Pancreas (tissue), 10 donors: Measurements from ENCODE around the gene CCL22. TPM values are rescaled to one million over a fixed set of nuclear protein-coding genes. Genes with fewer than 3 reads are reported as not detected.

ENCODE experiments used
- ATAC-seq, 4 donors: fragments of 200-7000 bp; cut with Tn5 transposase; one replicate each; pipeline versions ENCODE4 v1.8.0 to v1.9.1; 2020; ENCODE audit warnings: mild to moderate bottlenecking in 4 of 4, moderate library complexity in 4 of 4
- DNase-seq, 6 donors: peaks; one replicate each; pipeline ENCODE4 v3.0.0-alpha.2; 2020
- FAIRE-seq: peaks from 2 replicates; lab custom pipeline; 2012; peaks lifted over from hg19 to GRCh38; lab: Jason Lieb, UNC
- H3K27ac ChIP-seq, 4 donors: fragments of 200-600 bp; sonication (generic); 1 replicate in 3 of 4; 2 replicates in 1 of 4; pipeline versions ENCODE4 v1.5.0 to v1.8.0; 2020
- H3K27me3 ChIP-seq, 4 donors: fragments of 200-600 bp; one replicate each; pipeline ENCODE4 v1.8.0; 2021
- H3K36me3 ChIP-seq, 3 donors: fragments of 200-600 bp; sonication (generic) in 1 of 3; one replicate each; pipeline versions ENCODE4 v1.5.0 to v1.8.0; 2020 to 2021
- H3K4me1 ChIP-seq, 3 donors: fragments of 200-600 bp; one replicate each; pipeline ENCODE4 v1.8.0; 2021
- H3K4me3 ChIP-seq, 4 donors: fragments of 200-600 bp; sonication (generic) in 2 of 4; one replicate each; pipeline versions ENCODE4 v1.5.0 to v1.8.0; 2020 to 2021
- H3K9me3 ChIP-seq, 4 donors: fragments of 200-600 bp; one replicate each; pipeline ENCODE4 v1.8.0; 2021
- CTCF ChIP-seq, 4 donors: fragments of 200-600 bp; sonication (generic) in 3 of 4; IDR thresholded peaks; one replicate each; pipeline versions ENCODE4 v1.5.0 to v1.8.0; 2021; ENCODE audit warnings: antibody characterized with exemption in 4 of 4
- WGBS, 2 donors: extraction: QIAGEN DNeasy Blood & Tissue Kit; methylation state at CpG; one replicate each; pipeline ENCODE4 v1.1.7; 2013; 5-methylcytosine and 5-hydroxymethylcytosine counted together
- intact Hi-C, 3 donors: fragments of 100-400 bp; cut with DNase I; formaldehyde crosslinking; loops; one replicate each; pipeline versions ENCODE4 v1.11.1 to v1.14.2; 2022
- polyA plus RNA-seq, 2 donors: library from polyadenylated mRNA; stranded (reverse); fragments of 200-250 nt; gene quantifications; one replicate each; pipeline ENCODE4 v1.2.3, GENCODE V29; 2013
- total RNA-seq, 6 donors: library from RNA; stranded (reverse); fragmentation: NEBNext Ultra II Directional in 4 of 6; extraction: Animal tissue kit (Norgen Biotek cat#: 25700) in 4 of 6; gene quantifications; one replicate each; pipeline versions ENCODE4 v1.2.1 to v1.2.4, GENCODE V29; 2021 to 2023
- donor health status: healthy with polysubstance abuse.
- donor health status: DM: no; HTN: no; CAD: no; lungs with moderate emphysema.
- donor health status: DM: no; HTN: no; CAD: no.
- donor health status: control.
- donor health status: control.
- donor health status: Bipolar disorder and iron deficiency.
- donor health status: DM: yes; HTN: yes; CAD: no.
- donor health status: DM: no; HTN: no; CAD: no.
- donor health status: DM: no; HTN: no; CAD: no.
- donor health status: DM: yes; HTN: yes; CAD: no.

The CCL22 gene
- total and polyA plus RNA-seq, 8 donors: 0.05 to 0.85 (median 0.12) TPM; not detected in 4

DNA sequence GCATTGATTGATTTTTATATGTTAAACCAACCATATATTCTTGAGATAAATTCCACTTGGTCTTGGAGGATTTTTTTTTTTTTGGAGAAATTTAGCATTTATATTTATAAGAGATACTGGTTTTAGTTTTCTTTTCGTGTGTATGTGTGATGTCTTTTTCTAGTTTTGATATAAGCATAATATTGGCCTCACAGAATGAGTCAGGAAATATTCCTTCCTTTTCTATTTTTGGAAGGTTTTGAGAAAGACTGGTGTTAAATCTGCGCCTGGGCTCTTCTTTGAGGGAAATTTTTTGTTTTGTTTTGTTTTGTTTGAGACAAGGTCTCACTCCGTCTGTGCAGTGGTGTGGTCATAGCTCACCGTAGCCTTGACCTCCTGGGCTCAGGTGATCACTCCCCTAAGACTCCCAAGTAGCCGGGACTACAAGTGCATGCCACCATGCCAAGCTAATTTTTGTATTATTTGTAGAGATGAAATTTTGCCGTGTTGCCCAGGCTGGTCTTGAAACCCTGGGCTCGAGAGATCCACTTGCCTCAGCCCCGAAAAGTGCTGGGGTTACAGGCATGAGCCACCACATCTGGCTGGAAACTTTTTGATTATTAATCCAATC lies 28.8 kb upstream of the CCL22 start:
- Histone ChIP-seq H3K27me3 (no peaks in the 10 kb centered on the region), H3K4me3 (no peak overlapping the region), H3K9me3 (no peaks in the 10 kb centered on the region), H3K27ac (no peak overlapping the region), H3K4me1 (no peaks in the 10 kb centered on the region), H3K36me3 (no peaks in the 10 kb centered on the region)
- 68 to 72% methylated on average over 8 of the region's 8 CpGs for WGBS, 2 donors
- intact Hi-C loops: no loop called here
- DNase-seq (no peak), ATAC-seq (no peak), FAIRE-seq (no peak)
- TF ChIP-seq CTCF (IDR thresholded peaks at IDR 0.05): no peak

DNA sequence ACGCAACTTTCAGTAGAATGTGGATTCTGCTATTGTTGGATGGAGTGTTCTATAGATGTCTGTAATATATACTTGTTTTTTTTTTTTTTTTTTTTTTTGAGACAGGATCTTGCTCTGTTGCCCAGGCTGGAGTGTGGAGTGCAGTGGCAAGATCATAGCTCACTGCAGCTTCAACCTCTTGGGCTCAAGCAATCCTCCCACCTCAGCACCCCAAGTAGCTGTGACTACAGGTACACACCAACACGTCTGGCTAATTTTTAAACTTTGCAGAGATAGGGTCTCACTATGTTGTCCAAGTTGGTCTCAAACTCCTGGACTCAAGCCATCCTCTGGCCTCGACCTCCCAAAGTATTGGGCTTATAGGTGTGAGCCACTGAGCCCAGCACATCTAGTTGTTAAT lies 27.2 kb upstream of the CCL22 start:
- DNase-seq: no peak
- H3K36me3 ChIP-seq: no peaks in the 10 kb centered on the region
- H3K4me3 ChIP-seq: no peak overlapping the region
- no peak for ATAC-seq
- H3K27me3 ChIP-seq: no peaks in the 10 kb centered on the region
- no peak overlapping the region for H3K27ac ChIP-seq
- intact Hi-C loops: no loop called here
- WGBS, 2 donors: 81 to 87% methylated on average over 3 of the region's 3 CpGs
- no peak for TF ChIP-seq CTCF (IDR thresholded peaks at IDR 0.05)
- no peaks in the 10 kb centered on the region for H3K9me3 ChIP-seq
- H3K4me1 ChIP-seq: no peaks in the 10 kb centered on the region
- FAIRE-seq: no peak

- FAIRE-seq: no peak
- 88 to 93% methylated on average over 1 of the region's 1 CpG for WGBS, 2 donors
- no peak for TF ChIP-seq CTCF (IDR thresholded peaks at IDR 0.05)
- Histone ChIP-seq H3K9me3 (no peaks in the 10 kb centered on the region), H3K27me3 (no peaks in the 10 kb centered on the region), H3K4me3 (no peak overlapping the region), H3K27ac (no peak overlapping the region), H3K4me1 (no peaks in the 10 kb centered on the region), H3K36me3 (no peaks in the 10 kb centered on the region)
- ATAC-seq: no peak
- no peak for DNase-seq
- intact Hi-C loops: no loop called here
These were observed 25.2 kb upstream of the CCL22 start for GRCh38 chr16:57333402-57333801.

DNA sequence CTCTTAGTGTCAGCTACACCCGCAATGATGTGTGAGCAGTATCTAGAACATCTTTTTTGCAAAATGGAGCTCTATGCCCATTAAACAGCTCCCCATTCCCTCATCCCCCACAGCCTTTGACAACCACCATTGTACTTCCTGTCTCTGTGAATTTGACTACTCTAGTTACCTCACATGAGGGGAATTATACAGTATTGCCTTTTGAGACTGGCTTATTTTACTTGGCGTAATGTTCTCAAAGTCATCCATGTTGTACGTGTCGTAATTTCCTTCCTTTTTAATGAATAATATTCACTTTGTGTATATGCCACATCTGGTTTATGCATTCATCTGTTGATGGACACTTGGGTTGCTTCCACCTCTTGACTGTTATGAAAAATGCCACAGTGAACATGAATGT lies 23.2 kb upstream of the CCL22 start:
- no peak overlapping the region for H3K4me3 ChIP-seq
- intact Hi-C loops: no loop called here
- H3K27me3 ChIP-seq: no peaks in the 10 kb centered on the region
- no peaks in the 10 kb centered on the region for H3K4me1 ChIP-seq
- 87 to 89% methylated on average over 4 of the region's 4 CpGs for WGBS, 2 donors
- ATAC-seq: no peak
- no peak for DNase-seq
- TF ChIP-seq CTCF (IDR thresholded peaks at IDR 0.05): no peak
- FAIRE-seq: no peak
- H3K36me3 ChIP-seq: no peaks in the 10 kb centered on the region
- no peak overlapping the region for H3K27ac ChIP-seq
- H3K9me3 ChIP-seq: no peaks in the 10 kb centered on the region

DNA sequence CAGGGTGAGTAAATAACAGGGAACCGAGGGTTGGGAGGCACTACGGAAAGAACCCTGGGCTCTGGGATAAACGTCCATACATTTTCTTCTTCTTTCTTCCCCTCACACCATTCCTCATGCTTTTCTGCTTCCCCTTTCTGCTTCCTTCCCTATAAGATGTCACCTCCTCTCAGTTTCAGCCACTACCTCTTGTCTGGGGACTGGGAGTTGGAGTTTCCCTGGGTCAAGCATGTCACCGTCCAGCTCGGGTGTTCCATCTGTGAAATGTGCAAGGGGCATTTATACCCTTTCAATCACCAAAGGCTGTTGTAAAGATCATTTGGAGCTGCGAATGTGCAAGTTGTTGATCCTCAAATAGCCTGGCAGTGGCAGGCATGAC lies 17.5 kb upstream of the CCL22 start:
- WGBS, 2 donors: 73 to 82% methylated on average over 6 of the region's 6 CpGs
- no peak for TF ChIP-seq CTCF (IDR thresholded peaks at IDR 0.05)
- no peak overlapping the region for H3K27ac ChIP-seq
- no peaks in the 10 kb centered on the region for H3K36me3 ChIP-seq
- no peaks in the 10 kb centered on the region for H3K27me3 ChIP-seq
- H3K9me3 ChIP-seq: no peaks in the 10 kb centered on the region
- no peak overlapping the region for H3K4me3 ChIP-seq
- DNase-seq: no peak
- intact Hi-C loops: no loop called here
- no peak for FAIRE-seq
- peak in 1 of 4 donors; percentile 28 for ATAC-seq
- no peaks in the 10 kb centered on the region for H3K4me1 ChIP-seq
